Endothelial cell of umbilical vein (primary cell): ENCODE results near the gene SSB.
"Not testable (repeated sequence)": the region's sequence is repeated elsewhere in the genome, so short reads cannot be mapped to it uniquely, and the experiment has no call there.

Experiments
- CTCF ChIP-seq, 2 donors: IDR thresholded peaks; 1 replicate in 1 of 2; 2 replicates in 1 of 2; pipeline ENCODE4 v1.5.1; 2011; ENCODE audit warnings: low read length in 2 of 2, mild to moderate bottlenecking in 2 of 2, moderate library complexity in 2 of 2, control low read depth in 1 of 2, inconsistent platforms in 1 of 2, low read depth in 1 of 2; ENCODE audit not compliant: insufficient read depth in 1 of 2; ENCODE audit errors: extremely low read depth in 1 of 2
- EZH2 ChIP-seq: IDR thresholded peaks from 2 replicates; pipeline ENCODE4 v1.6.1; 2012; ENCODE audit warnings: borderline replicate concordance, low read depth, mild to moderate bottlenecking, moderate library complexity, low read length, inconsistent platforms; ENCODE audit not compliant: severe bottlenecking
- FOS ChIP-seq: IDR thresholded peaks from 2 replicates; pipeline ENCODE4 v1.6.1; 2011; ENCODE audit warnings: mild to moderate bottlenecking, low read length, moderate library complexity, borderline replicate concordance; ENCODE audit not compliant: insufficient read depth
- GATA2 ChIP-seq: IDR thresholded peaks from 2 replicates; pipeline ENCODE4 v1.7.0; 2011; ENCODE audit warnings: low read depth, mild to moderate bottlenecking, moderate library complexity, mixed read lengths, low read length; ENCODE audit not compliant: insufficient read length, insufficient read depth
- JUN ChIP-seq: IDR thresholded peaks from 2 replicates; pipeline ENCODE4 v1.6.1; 2011; ENCODE audit warnings: borderline replicate concordance, low read depth; ENCODE audit not compliant: insufficient read length, insufficient read depth
- MAX ChIP-seq: IDR thresholded peaks from 2 replicates; pipeline ENCODE4 v1.6.1; 2011; ENCODE audit not compliant: insufficient read depth, insufficient read length
- POLR2A ChIP-seq: IDR thresholded peaks from 2 replicates; pipeline ENCODE4 v1.6.1; 2012; ENCODE audit warnings: low read depth, mild to moderate bottlenecking, control low read depth, low read length
- POLR2AphosphoS5 ChIP-seq: IDR thresholded peaks from 2 replicates; pipeline ENCODE4 v1.6.1; 2012; ENCODE audit warnings: low read depth, mild to moderate bottlenecking, control low read depth, low read length, moderate library complexity; ENCODE audit not compliant: insufficient read depth

GRCh38 chr2:169820101-169820500 lies 21.4 kb downstream of the SSB start:
- TF ChIP-seq JUN; CTCF (IDR thresholded peaks at IDR 0.05; ENCODE audit: extremely low read depth in 1 of 2, insufficient read depth in 1 of 2, low read depth in 1 of 2, low read length in 2 of 2); POLR2AphosphoS5; POLR2A; EZH2; MAX; GATA2: not testable (repeated sequence)
- TF ChIP-seq FOS: peak; percentile 7
